Mucosa of rectum (tissue), 2 donors: ENCODE measurements around the gene TNFRSF11A.

ENCODE experiments used
- H3K27ac ChIP-seq, 2 donors: one replicate each; pipeline ENCODE4 v1.7.0; 2013; ENCODE audit warnings: inconsistent platforms in 2 of 2, low read depth in 2 of 2, low read length in 2 of 2
- H3K27me3 ChIP-seq, 2 donors: one replicate each; pipeline ENCODE4 v1.7.0; 2013; ENCODE audit warnings: low read length in 2 of 2; ENCODE audit not compliant: control insufficient read depth in 2 of 2, insufficient read depth in 2 of 2
- H3K36me3 ChIP-seq, 2 donors: one replicate each; pipeline ENCODE4 v1.7.0; 2013; ENCODE audit warnings: low read length in 2 of 2; ENCODE audit not compliant: control insufficient read depth in 2 of 2, insufficient read depth in 2 of 2
- H3K4me1 ChIP-seq, 2 donors: one replicate each; pipeline ENCODE4 v1.7.0; 2013; ENCODE audit warnings: low read length in 2 of 2, mild to moderate bottlenecking in 1 of 2; ENCODE audit not compliant: control insufficient read depth in 2 of 2, insufficient read depth in 2 of 2
- H3K4me3 ChIP-seq, 2 donors: one replicate each; pipeline ENCODE4 v1.7.0; 2013; ENCODE audit warnings: low read length in 2 of 2
- H3K9ac ChIP-seq, 2 donors: one replicate each; pipeline ENCODE4 v1.7.0; 2013; ENCODE audit warnings: low read length in 2 of 2, low read depth in 1 of 2, mild to moderate bottlenecking in 1 of 2
- H3K9me3 ChIP-seq, 2 donors: one replicate each; pipeline ENCODE4 v1.7.0; 2013; ENCODE audit warnings: low read length in 2 of 2; ENCODE audit not compliant: control insufficient read depth in 2 of 2
- donor health status: healthy.
- donor health status: Normal muscosa, but diverticular disease.

Gene TNFRSF11A

GRCh38 chr18:62360805-62361204 lies 35.7 kb downstream of the TNFRSF11A start:
- Histone ChIP-seq H3K4me1 (no peaks in the 10 kb centered on the region), H3K27ac (no peak overlapping the region), H3K4me3 (no peak overlapping the region), H3K36me3 (peaks cover 17 to 20% of the 10 kb centered on the region in 2 donors), H3K9ac (no peak overlapping the region), H3K9me3 (no peaks in the 10 kb centered on the region), H3K27me3 (no peaks in the 10 kb centered on the region)

GRCh38 chr18:62361288-62361687 lies 36.2 kb downstream of the TNFRSF11A start:
- Histone ChIP-seq H3K36me3 (peaks cover 17 to 20% of the 10 kb centered on the region in 2 donors), H3K4me3 (no peak overlapping the region), H3K27ac (no peak overlapping the region), H3K9ac (no peak overlapping the region), H3K4me1 (no peaks in the 10 kb centered on the region), H3K9me3 (no peaks in the 10 kb centered on the region), H3K27me3 (no peaks in the 10 kb centered on the region)

DNA sequence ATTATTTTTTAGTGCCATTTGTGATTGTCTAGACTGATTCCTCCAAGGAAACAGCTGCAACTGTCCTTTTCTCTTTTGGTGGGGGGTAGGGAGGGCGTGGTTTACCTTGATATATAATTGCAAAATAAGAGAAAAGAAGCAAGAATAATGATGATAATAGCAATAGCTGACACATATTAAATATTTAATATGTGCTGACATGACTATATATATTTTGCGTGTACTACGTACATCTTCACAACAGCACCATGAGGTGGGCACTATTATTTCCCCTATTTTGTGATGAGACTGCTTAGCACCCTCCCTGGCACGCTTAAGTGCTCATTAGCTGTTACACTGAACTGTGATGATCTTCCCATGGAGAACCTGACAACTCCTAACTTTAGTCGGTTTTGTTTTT lies 39.4 kb downstream of the TNFRSF11A start:
- no peaks in the 10 kb centered on the region for H3K27me3 ChIP-seq
- H3K4me3 ChIP-seq = no peak overlapping the region
- no peak overlapping the region for H3K27ac ChIP-seq
- no peak overlapping the region for H3K9ac ChIP-seq
- H3K9me3 ChIP-seq = no peaks in the 10 kb centered on the region
- H3K4me1 ChIP-seq = no peaks in the 10 kb centered on the region
- peaks cover 29 to 39% of the 10 kb centered on the region in 2 donors for H3K36me3 ChIP-seq

DNA sequence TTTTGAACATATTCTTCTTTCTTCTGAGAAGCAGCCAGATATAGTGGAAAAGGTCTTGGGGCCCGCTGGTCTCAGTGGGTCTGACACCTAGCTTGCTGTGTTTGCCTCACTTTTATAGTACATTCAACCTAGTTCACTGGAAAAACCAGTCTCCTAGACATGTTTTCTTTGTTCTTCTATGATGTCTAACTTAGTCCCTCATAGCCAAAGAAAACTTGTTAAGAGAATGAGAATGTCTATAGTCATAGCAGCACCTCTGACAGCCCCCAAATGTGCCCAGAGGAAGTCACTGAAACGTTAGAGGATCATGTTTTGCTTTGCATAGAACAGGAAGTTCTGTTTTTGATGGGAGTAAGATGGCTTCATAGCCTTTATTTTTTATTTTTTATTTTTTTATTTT lies 40.3 kb downstream of the TNFRSF11A start:
- Histone ChIP-seq H3K27ac (no peak overlapping the region), H3K27me3 (no peaks in the 10 kb centered on the region), H3K4me1 (no peaks in the 10 kb centered on the region), H3K36me3 (peaks cover 28 to 37% of the 10 kb centered on the region in 2 donors), H3K9ac (no peak overlapping the region), H3K4me3 (no peak overlapping the region), H3K9me3 (no peaks in the 10 kb centered on the region)

DNA sequence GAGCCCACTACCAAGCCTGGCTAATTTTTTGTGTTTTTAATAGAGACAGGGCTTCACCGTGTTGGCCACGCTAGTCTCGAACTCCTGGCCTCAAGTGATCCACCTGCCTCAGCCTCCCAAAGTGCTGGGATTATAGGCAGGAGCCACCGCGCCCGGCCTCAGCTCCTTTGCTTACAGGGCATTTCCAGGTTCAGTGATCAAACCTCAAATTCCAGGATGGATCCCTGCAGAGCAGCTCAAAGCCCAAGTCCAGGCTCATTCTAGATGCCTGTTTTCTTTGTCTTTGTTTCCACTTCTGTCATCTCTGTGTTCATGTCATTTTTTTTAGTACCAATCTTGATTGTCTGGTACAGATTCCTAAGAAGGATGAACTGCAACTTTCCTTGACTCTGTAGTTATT lies 41.9 kb downstream of the TNFRSF11A start:
- Histone ChIP-seq H3K4me1 (no peaks in the 10 kb centered on the region), H3K9me3 (no peaks in the 10 kb centered on the region), H3K27me3 (no peaks in the 10 kb centered on the region), H3K4me3 (no peak overlapping the region), H3K36me3 (peaks cover 25 to 28% of the 10 kb centered on the region in 2 donors), H3K27ac (no peak overlapping the region), H3K9ac (no peak overlapping the region)

DNA sequence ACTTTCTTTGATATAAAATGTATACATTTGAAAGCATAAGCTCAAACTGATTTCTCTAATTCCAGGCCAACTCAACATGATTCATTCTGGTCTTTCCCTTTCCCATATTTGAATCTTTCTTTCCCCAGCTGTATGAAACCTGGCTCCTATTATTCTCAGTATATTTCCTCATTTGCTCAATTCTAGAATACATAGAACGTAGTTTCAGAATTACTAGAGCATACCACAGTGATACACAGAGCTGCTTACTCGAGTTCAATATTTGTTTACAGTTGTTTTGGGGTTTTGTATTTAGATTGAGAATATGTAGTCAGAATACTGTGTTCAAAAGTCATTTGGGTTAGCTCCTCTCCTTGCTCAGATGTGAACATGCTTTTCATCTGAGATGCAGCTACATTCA lies 43.0 kb downstream of the TNFRSF11A start:
- H3K4me1 ChIP-seq = no peaks in the 10 kb centered on the region
- peaks cover 27 to 31% of the 10 kb centered on the region in 2 donors for H3K36me3 ChIP-seq
- no peak overlapping the region for H3K9ac ChIP-seq
- H3K27me3 ChIP-seq = no peaks in the 10 kb centered on the region
- no peak overlapping the region for H3K4me3 ChIP-seq
- H3K27ac ChIP-seq = no peak overlapping the region
- H3K9me3 ChIP-seq = no peaks in the 10 kb centered on the region

GRCh38 chr18:62369129-62369644 lies 44.1 kb downstream of the TNFRSF11A start:
- Histone ChIP-seq H3K9me3 (no peaks in the 10 kb centered on the region), H3K4me3 (no peak overlapping the region), H3K36me3 (peaks cover 20 to 24% of the 10 kb centered on the region in 2 donors), H3K9ac (no peak overlapping the region), H3K4me1 (no peaks in the 10 kb centered on the region), H3K27ac (no peak overlapping the region), H3K27me3 (no peaks in the 10 kb centered on the region)

GRCh38 chr18:62370366-62370765 lies 45.3 kb downstream of the TNFRSF11A start:
- Histone ChIP-seq H3K27ac (no peak overlapping the region), H3K27me3 (no peaks in the 10 kb centered on the region), H3K36me3 (peaks cover 19 to 24% of the 10 kb centered on the region in 2 donors), H3K4me1 (no peaks in the 10 kb centered on the region), H3K9ac (no peak overlapping the region), H3K9me3 (no peaks in the 10 kb centered on the region), H3K4me3 (no peak overlapping the region)

GRCh38 chr18:62371436-62371835 lies 46.3 kb downstream of the TNFRSF11A start:
- Histone ChIP-seq H3K27ac (no peak overlapping the region), H3K9me3 (no peaks in the 10 kb centered on the region), H3K27me3 (no peaks in the 10 kb centered on the region)

GRCh38 chr18:62372156-62372555 lies 47.0 kb downstream of the TNFRSF11A start:
- Histone ChIP-seq H3K4me1 (no peaks in the 10 kb centered on the region), H3K9ac (no peak overlapping the region)

More at GRCh38 chr18:62371436-62371835, 46.3 kb downstream of the TNFRSF11A start:
- no peaks in the 10 kb centered on the region for H3K4me1 ChIP-seq
- no peak overlapping the region for H3K9ac ChIP-seq
- H3K4me3 ChIP-seq = no peak overlapping the region
- H3K36me3 ChIP-seq = peaks cover 19 to 27% of the 10 kb centered on the region in 2 donors

GRCh38 chr18:62372882-62373281 lies 47.8 kb downstream of the TNFRSF11A start:
- Histone ChIP-seq H3K9me3 (no peaks in the 10 kb centered on the region), H3K36me3 (peaks cover 16 to 23% of the 10 kb centered on the region in 2 donors), H3K4me3 (no peak overlapping the region), H3K4me1 (no peaks in the 10 kb centered on the region), H3K27me3 (no peaks in the 10 kb centered on the region), H3K9ac (no peak overlapping the region), H3K27ac (no peak overlapping the region)

More at GRCh38 chr18:62372156-62372555, 47.0 kb downstream of the TNFRSF11A start:
- Histone ChIP-seq H3K9me3 (no peaks in the 10 kb centered on the region), H3K27me3 (no peaks in the 10 kb centered on the region), H3K36me3 (peaks cover 17 to 26% of the 10 kb centered on the region in 2 donors), H3K4me3 (no peak overlapping the region), H3K27ac (no peak overlapping the region)
